PFSK-1 (cell line): ENCODE measurements around the gene PTPRN2.

ENCODE experiments used
- FOXP2 ChIP-seq: optimal IDR thresholded peaks from 2 replicates; pipeline ENCODE3; 2011; ENCODE audit warnings: borderline replicate concordance, control low read depth, inconsistent platforms; ENCODE audit not compliant: insufficient read depth; ENCODE audit errors: extremely low read length, extremely low read depth
- POLR2AphosphoS5 ChIP-seq: IDR thresholded peaks from 2 replicates; pipeline ENCODE4 v1.6.1; 2012; ENCODE audit warnings: low read depth, mild to moderate bottlenecking, control low read depth, low read length, moderate library complexity
- REST ChIP-seq, 2 experiments: IDR thresholded peaks; 2 replicates each; pipeline versions ENCODE4 v1.6.1 to v1.8.0; 2011 to 2012; ENCODE audit warnings: low read depth in 2 of 2, low read length in 2 of 2, control low read depth in 1 of 2, inconsistent platforms in 1 of 2, mild to moderate bottlenecking in 1 of 2, moderate library complexity in 1 of 2; ENCODE audit not compliant: insufficient read depth in 1 of 2
- SIN3A ChIP-seq: IDR thresholded peaks from 2 replicates; pipeline ENCODE4 v1.6.1; 2012; ENCODE audit warnings: mild to moderate bottlenecking, low read length, moderate library complexity, borderline replicate concordance; ENCODE audit not compliant: insufficient read depth
- TAF1 ChIP-seq: IDR thresholded peaks from 2 replicates; pipeline ENCODE4 v1.6.1; 2012; ENCODE audit warnings: low read length, control low read depth, borderline replicate concordance; ENCODE audit not compliant: insufficient read depth

Gene PTPRN2

GRCh38 chr7:158527915-158528502, 59.6 kb downstream of the PTPRN2 start:
- TF ChIP-seq SIN3A (no peak), FOXP2 (no peak), TAF1 (no peak), POLR2AphosphoS5 (no peak), REST (IDR thresholded peaks at IDR 0.05; ENCODE audit: insufficient read depth in 1 of 2, low read depth in 2 of 2, low read length in 2 of 2) (no peak)

- TF ChIP-seq FOXP2 = no peak
- TF ChIP-seq SIN3A = no peak
Measured at GRCh38 chr7:158527495-158527894, 60.1 kb downstream of the PTPRN2 start.

GRCh38 chr7:158527038-158527437, 60.6 kb downstream of the PTPRN2 start:
- TF ChIP-seq FOXP2 = no peak
- TF ChIP-seq POLR2AphosphoS5 = no peak
- no peak for TF ChIP-seq REST (IDR thresholded peaks at IDR 0.05; ENCODE audit: insufficient read depth in 1 of 2, low read depth in 2 of 2, low read length in 2 of 2)
- TF ChIP-seq TAF1 = no peak
- no peak for TF ChIP-seq SIN3A

GRCh38 chr7:158526531-158526930, 61.1 kb downstream of the PTPRN2 start:
- TF ChIP-seq REST (IDR thresholded peaks at IDR 0.05; ENCODE audit: insufficient read depth in 1 of 2, low read depth in 2 of 2, low read length in 2 of 2) (no peak), FOXP2 (no peak), TAF1 (no peak), SIN3A (no peak), POLR2AphosphoS5 (no peak)

GRCh38 chr7:158525648-158526484, 61.8 kb downstream of the PTPRN2 start:
- no peak for TF ChIP-seq TAF1
- no peak for TF ChIP-seq FOXP2
- TF ChIP-seq REST (IDR thresholded peaks at IDR 0.05; ENCODE audit: insufficient read depth in 1 of 2, low read depth in 2 of 2, low read length in 2 of 2) = no peak
- no peak for TF ChIP-seq SIN3A
- TF ChIP-seq POLR2AphosphoS5 = no peak
